MCF 10A (cell line): Measurements from ENCODE around the gene FZD1. TPM values are rescaled to one million over a fixed set of nuclear protein-coding genes. Genes with fewer than 3 reads are reported as not detected.

Experiments used
- BruUV-seq: library from RNA; stranded (reverse); fragments of 400-500 nt; replicated peaks from 2 replicates; lab custom pipeline; 2021; lab: Mats Ljungman, UMichigan
- CTCF ChIA-PET: fragments of 300-600 bp; sonication (Branson Sonifier 250); formaldehyde crosslinking; extraction: SDS; loops from one replicate; lab custom pipeline; 2021; ENCODE audit warnings: antibody characterized with exemption, inconsistent platforms; lab: Yijun Ruan, JAX
- POLR2A ChIA-PET: fragments of 300-600, 350-650 bp; sonication (Branson Sonifier 250); formaldehyde crosslinking; extraction: SDS; loops from one replicate; lab custom pipeline; 2020; ENCODE audit warnings: antibody characterized with exemption, inconsistent platforms; lab: Yijun Ruan, JAX
- DNase-seq: peaks from one replicate; pipeline ENCODE4 v3.0.0-alpha.2; 2018; ENCODE audit not compliant: unreplicated experiment
- H3K27ac Mint-ChIP-seq: one replicate; pipeline ENCODE4 v1.8.0; 2022; ENCODE audit warnings: mild to moderate bottlenecking, low read depth, mixed read lengths; ENCODE audit not compliant: unreplicated experiment
- H3K27me3 Mint-ChIP-seq: one replicate; pipeline ENCODE4 v1.8.0; 2022; ENCODE audit warnings: mixed read lengths; ENCODE audit not compliant: insufficient read depth, unreplicated experiment
- H3K36me3 Mint-ChIP-seq: one replicate; pipeline ENCODE4 v1.8.0; 2022; ENCODE audit warnings: mild to moderate bottlenecking, moderate library complexity, mixed read lengths; ENCODE audit not compliant: insufficient read depth, unreplicated experiment
- H3K4me1 Mint-ChIP-seq: one replicate; pipeline ENCODE4 v1.8.0; 2022; ENCODE audit warnings: mixed read lengths; ENCODE audit not compliant: insufficient read depth, unreplicated experiment
- H3K4me3 Mint-ChIP-seq: one replicate; pipeline ENCODE4 v1.8.0; 2022; ENCODE audit warnings: mild to moderate bottlenecking, moderate library complexity, mixed read lengths; ENCODE audit not compliant: unreplicated experiment
- H3K9me3 Mint-ChIP-seq: one replicate; pipeline ENCODE4 v1.8.0; 2022; ENCODE audit warnings: mixed read lengths; ENCODE audit not compliant: unreplicated experiment
- CTCF ChIP-seq: fragments of 200-600 bp; IDR thresholded peaks from one replicate; pipeline ENCODE4 v1.8.0; 2022; ENCODE audit warnings: antibody characterized with exemption, mild to moderate bottlenecking; ENCODE audit not compliant: unreplicated experiment
- intact Hi-C: fragments of 100-400 bp; cut with micrococcal nuclease; formaldehyde crosslinking; loops from 2 replicates; pipeline ENCODE4 v1.14.1; 2022
- total RNA-seq: library from RNA; stranded (reverse); gene quantifications from 2 replicates; pipeline ENCODE4 v1.2.3, GENCODE V29; 2022

Gene FZD1
- total RNA-seq, 1 experiment from 2014 or later, result 3.3 TPM

- H3K4me1 Mint-ChIP-seq, result peaks cover 13% of the 10 kb centered on the region
- H3K4me3 Mint-ChIP-seq, result no peak overlapping the region
- no peak overlapping the region for H3K27ac Mint-ChIP-seq
- CTCF ChIA-PET, result interaction anchor here (0.5 to 1.0 kb wide), 4 partner anchors 15 to 610 kb away, joined by 3 to 6 read pairs (median 4); no protein-coding TSS in a partner anchor
- intact Hi-C loops, result no loop called here
- no peaks in the 10 kb centered on the region for H3K9me3 Mint-ChIP-seq
- DNase-seq, result no peak
- TF ChIP-seq CTCF, result no peak
- BruUV-seq, result no TSS peak
- H3K36me3 Mint-ChIP-seq, result peaks cover 13% of the 10 kb centered on the region
- POLR2A ChIA-PET, result interaction anchor here (0.6 kb wide), 2 partner anchors 88 to 118 kb away, joined by 3 read pairs; no protein-coding TSS in a partner anchor
- H3K27me3 Mint-ChIP-seq, result no peaks in the 10 kb centered on the region
These were observed 6.1 kb downstream of the FZD1 start for GRCh38 chr7:91270372-91270771.

- TF ChIP-seq CTCF, result no peak
- Mint-ChIP-seq H3K27ac (no peak overlapping the region), H3K4me3 (no peak overlapping the region), H3K9me3 (no peaks in the 10 kb centered on the region), H3K36me3 (no peaks in the 10 kb centered on the region), H3K4me1 (no peaks in the 10 kb centered on the region), H3K27me3 (peaks cover 11% of the 10 kb centered on the region)
- CTCF ChIA-PET, result interaction anchor here (1.0 kb wide), 1 partner anchor 187 kb away, joined by 3 read pairs; no protein-coding TSS in a partner anchor
- intact Hi-C loops, result no loop called here
- no peak for DNase-seq
- POLR2A ChIA-PET, result interaction anchor here (1.0 kb wide), 1 partner anchor 14 kb away, joined by 3 read pairs; no protein-coding TSS in a partner anchor
- BruUV-seq, result no TSS peak
These were observed 12.7 kb downstream of the FZD1 start for GRCh38 chr7:91276909-91277308.

- Mint-ChIP-seq H3K27ac (no peak overlapping the region), H3K27me3 (peaks cover 11% of the 10 kb centered on the region), H3K36me3 (no peaks in the 10 kb centered on the region), H3K4me3 (no peak overlapping the region), H3K4me1 (no peaks in the 10 kb centered on the region), H3K9me3 (no peaks in the 10 kb centered on the region)
- no peak for DNase-seq
- BruUV-seq, result no TSS peak
- CTCF ChIA-PET, result interaction anchor here (0.7 to 1.6 kb wide), 5 partner anchors 12 to 1816 kb away, joined by 3 to 7 read pairs (median 3); no protein-coding TSS in a partner anchor
- POLR2A ChIA-PET, result interaction anchor here (1.0 kb wide), 1 partner anchor 15 kb away, joined by 3 read pairs; no protein-coding TSS in a partner anchor
- no peak for TF ChIP-seq CTCF
- intact Hi-C loops, result no loop called here
These were observed 16.0 kb downstream of the FZD1 start for GRCh38 chr7:91280185-91280584.

GRCh38 chr7:91280604-91281003, 16.4 kb downstream of the FZD1 start:
- H3K27ac Mint-ChIP-seq, result no peak overlapping the region
- intact Hi-C loops, result no loop called here
- peaks cover under 1% of the 10 kb centered on the region for H3K4me1 Mint-ChIP-seq
- no peak for TF ChIP-seq CTCF
- H3K27me3 Mint-ChIP-seq, result peaks cover 11% of the 10 kb centered on the region
- H3K4me3 Mint-ChIP-seq, result no peak overlapping the region
- no peaks in the 10 kb centered on the region for H3K9me3 Mint-ChIP-seq
- ChIA-PET POLR2A (no interaction called here), CTCF (interaction anchor here (0.7 to 1.6 kb wide), 3 partner anchors 13 to 1815 kb away, joined by 3 to 7 read pairs (median 3); no protein-coding TSS in a partner anchor)
- H3K36me3 Mint-ChIP-seq, result no peaks in the 10 kb centered on the region
- DNase-seq, result no peak
- no TSS peak for BruUV-seq
